Nephron (organoid): ENCODE measurements around the gene ANKRD13B.

ENCODE experiments used
- H3K27ac Mint-ChIP-seq, 3 experiments: 2 replicates each; pipeline ENCODE4 v1.8.0; 2020; ENCODE audit warnings: mixed read lengths in 3 of 3, mild to moderate bottlenecking in 2 of 3, moderate library complexity in 1 of 3
- H3K27me3 Mint-ChIP-seq: 2 replicates; pipeline ENCODE4 v1.8.0; 2021; ENCODE audit warnings: low read depth, mild to moderate bottlenecking, moderate library complexity, mixed read lengths
- H3K36me3 Mint-ChIP-seq: 2 replicates; pipeline ENCODE4 v1.8.0; 2020; ENCODE audit warnings: low read depth, mixed read lengths
- H3K4me1 Mint-ChIP-seq: 2 replicates; pipeline ENCODE4 v1.8.0; 2020; ENCODE audit warnings: mixed read lengths
- H3K4me3 Mint-ChIP-seq, 3 experiments: 2 replicates each; pipeline ENCODE4 v1.8.0; 2020; ENCODE audit warnings: mild to moderate bottlenecking in 3 of 3, mixed read lengths in 3 of 3, moderate library complexity in 2 of 3
- H3K9me3 Mint-ChIP-seq: 2 replicates; pipeline ENCODE4 v1.8.0; 2020; ENCODE audit warnings: mixed read lengths
- TF ChIP-seq, protein P1 (sequence below), 3 experiments: fragments of 200-600 bp; sonication (generic); IDR thresholded peaks; one replicate each; pipeline ENCODE4 v1.5.0; 2021; ENCODE audit warnings: antibody characterized with exemption in 3 of 3; ENCODE audit not compliant: unreplicated experiment in 3 of 3

Gene ANKRD13B

DNA sequence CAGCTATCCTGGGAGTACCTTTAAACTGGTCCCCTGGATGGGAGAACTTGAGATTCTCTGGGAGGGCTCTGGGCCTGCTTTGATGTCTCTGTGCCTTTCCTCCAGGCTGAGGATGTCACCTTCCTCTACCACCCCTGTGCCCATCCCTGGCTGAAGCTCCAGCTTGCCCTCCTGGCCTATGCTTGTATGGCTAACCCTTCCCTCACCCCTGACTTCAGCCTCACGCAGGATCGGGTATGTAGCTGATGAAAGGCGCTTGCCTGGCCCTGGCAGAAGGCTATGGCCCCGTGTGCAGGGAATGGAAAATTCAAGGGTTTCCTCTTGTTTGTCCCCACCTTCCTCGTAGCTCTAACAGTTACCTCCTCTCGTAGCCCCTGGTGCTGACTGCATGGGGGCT is 21.4 kb upstream of the ANKRD13B start:
- peak overlapping the region in 1 of 3 experiments; percentile 45 for H3K27ac Mint-ChIP-seq
- H3K4me1 Mint-ChIP-seq: peaks cover 29% of the 10 kb centered on the region
- TF ChIP-seq, protein P1, sequence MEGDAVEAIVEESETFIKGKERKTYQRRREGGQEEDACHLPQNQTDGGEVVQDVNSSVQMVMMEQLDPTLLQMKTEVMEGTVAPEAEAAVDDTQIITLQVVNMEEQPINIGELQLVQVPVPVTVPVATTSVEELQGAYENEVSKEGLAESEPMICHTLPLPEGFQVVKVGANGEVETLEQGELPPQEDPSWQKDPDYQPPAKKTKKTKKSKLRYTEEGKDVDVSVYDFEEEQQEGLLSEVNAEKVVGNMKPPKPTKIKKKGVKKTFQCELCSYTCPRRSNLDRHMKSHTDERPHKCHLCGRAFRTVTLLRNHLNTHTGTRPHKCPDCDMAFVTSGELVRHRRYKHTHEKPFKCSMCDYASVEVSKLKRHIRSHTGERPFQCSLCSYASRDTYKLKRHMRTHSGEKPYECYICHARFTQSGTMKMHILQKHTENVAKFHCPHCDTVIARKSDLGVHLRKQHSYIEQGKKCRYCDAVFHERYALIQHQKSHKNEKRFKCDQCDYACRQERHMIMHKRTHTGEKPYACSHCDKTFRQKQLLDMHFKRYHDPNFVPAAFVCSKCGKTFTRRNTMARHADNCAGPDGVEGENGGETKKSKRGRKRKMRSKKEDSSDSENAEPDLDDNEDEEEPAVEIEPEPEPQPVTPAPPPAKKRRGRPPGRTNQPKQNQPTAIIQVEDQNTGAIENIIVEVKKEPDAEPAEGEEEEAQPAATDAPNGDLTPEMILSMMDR (IDR thresholded peaks at IDR 0.05; ENCODE audit: unreplicated experiment in 3 of 3): no peak
- H3K36me3 Mint-ChIP-seq: peaks cover 11% of the 10 kb centered on the region
- no peaks in the 10 kb centered on the region for H3K9me3 Mint-ChIP-seq
- H3K4me3 Mint-ChIP-seq: peak overlapping the region; percentile 21 to 82 (median 81)
- peaks cover 22% of the 10 kb centered on the region for H3K27me3 Mint-ChIP-seq

DNA sequence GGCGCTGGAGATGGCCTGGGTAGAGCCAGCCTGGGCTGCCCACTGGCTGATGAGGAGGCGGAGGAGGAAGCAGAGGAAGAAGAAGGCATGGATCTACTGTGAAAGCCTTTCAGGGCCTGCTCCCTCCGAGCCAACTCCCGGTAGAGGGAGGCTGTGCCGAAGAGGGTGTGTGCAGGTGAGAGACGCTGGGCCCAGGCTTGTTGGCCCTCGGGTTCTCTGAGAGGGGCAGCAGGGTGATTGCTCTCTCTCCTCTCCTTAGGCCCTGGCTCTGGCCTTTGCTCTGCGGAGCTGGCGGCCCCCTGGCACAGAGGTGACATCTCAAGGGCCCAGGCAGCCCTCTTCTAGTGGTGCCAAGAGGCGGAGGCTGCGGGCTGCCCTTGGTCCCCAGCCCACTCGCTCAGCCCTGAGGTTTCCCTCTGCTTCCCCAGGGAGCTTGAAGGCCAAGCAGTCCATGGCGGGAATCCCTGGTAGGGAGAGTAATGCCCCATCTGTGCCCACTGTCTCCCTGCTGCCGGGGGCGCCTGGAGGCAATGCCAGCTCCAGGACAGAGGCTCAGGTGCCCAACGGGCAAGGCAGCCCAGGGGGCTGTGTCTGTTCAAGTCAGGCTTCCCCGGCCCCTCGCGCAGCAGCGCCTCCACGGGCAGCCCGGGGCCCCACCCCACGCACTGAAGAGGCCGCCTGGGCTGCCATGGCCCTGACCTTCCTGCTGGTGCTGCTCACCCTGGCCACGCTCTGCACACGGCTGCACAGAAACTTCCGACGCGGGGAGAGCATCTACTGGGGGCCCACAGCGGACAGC is 20.9 kb upstream of the ANKRD13B start:
- TF ChIP-seq, protein P1 (IDR thresholded peaks at IDR 0.05; ENCODE audit: unreplicated experiment in 3 of 3): no peak
- Mint-ChIP-seq H3K27ac (no peak overlapping the region), H3K9me3 (no peaks in the 10 kb centered on the region), H3K4me1 (peaks cover 29% of the 10 kb centered on the region), H3K36me3 (peaks cover 11% of the 10 kb centered on the region), H3K4me3 (peak overlapping the region in 2 of 3 experiments; percentile 31 to 49), H3K27me3 (peaks cover 22% of the 10 kb centered on the region)

DNA sequence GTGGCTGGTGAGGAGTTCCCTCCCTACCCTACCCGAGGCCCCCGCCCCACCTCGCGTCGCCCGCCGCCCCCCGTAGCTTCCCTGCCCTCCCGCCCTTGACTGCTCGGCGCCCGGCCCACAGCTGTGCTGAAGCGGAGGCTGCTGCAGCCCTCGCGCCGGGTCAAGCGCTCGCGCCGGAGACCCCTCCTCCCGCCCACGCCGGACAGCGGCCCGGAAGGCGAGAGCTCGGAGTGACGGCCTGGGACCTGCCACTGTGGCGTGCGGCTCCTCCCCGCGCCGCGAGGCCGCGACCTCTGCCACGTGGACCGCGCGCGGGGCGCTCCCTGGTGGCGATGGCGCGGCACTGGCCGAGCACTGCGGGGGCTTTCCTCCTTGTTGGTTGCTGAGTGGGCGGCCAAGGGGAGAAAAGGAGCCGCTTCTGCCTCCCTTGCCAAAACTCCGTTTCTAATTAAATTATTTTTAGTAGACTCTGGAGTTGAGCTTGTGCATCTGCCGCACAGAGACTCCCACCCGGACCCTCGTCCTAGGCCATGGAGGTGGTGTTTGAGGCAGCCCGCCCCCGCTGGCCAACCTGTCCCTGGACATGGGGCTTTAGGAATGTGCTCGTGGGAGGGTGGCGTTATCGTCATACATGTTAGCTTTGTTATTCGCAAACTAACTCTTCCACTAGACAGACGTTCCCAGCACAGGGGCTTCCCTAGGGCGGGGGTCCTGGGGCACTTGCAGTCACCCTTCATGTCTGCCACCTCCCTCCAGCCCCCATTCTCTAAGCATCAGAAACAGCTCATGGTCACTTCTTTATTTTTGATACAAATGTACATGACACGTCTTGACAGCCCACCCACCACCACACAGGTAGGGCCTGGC is 20.0 kb upstream of the ANKRD13B start:
- H3K4me1 Mint-ChIP-seq: peaks cover 29% of the 10 kb centered on the region
- peak overlapping the region; percentile 48 to 69 (median 64) for H3K4me3 Mint-ChIP-seq
- H3K9me3 Mint-ChIP-seq: no peaks in the 10 kb centered on the region
- H3K27me3 Mint-ChIP-seq: peaks cover 18% of the 10 kb centered on the region
- peak overlapping the region in 2 of 3 experiments; percentile 47 to 51 for H3K27ac Mint-ChIP-seq
- TF ChIP-seq, protein P1 (IDR thresholded peaks at IDR 0.05; ENCODE audit: unreplicated experiment in 3 of 3): peak; percentile 72 to 83 (median 76)
- peaks cover 16% of the 10 kb centered on the region for H3K36me3 Mint-ChIP-seq

DNA sequence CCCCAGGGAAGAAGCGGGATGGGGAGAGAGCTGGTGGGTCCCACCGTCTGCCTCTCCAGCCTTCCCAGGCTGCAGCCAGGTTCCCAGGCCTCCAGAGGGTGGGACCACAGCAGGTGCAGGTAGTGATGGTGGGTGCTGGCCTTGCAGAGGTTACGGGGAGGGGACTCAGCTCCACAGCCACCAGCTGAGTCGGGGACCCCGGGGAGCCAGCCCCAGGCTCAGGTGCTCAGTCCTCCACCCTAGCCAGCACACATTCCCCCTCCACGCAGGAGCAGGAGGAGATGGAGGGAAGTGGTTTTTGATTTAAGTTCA is 19.4 kb upstream of the ANKRD13B start:
- Mint-ChIP-seq H3K4me3 (peak overlapping the region in 2 of 3 experiments; percentile 48 to 64), H3K36me3 (peaks cover 18% of the 10 kb centered on the region), H3K27ac (peak overlapping the region in 1 of 3 experiments; percentile 47), H3K4me1 (peaks cover 28% of the 10 kb centered on the region), H3K27me3 (peaks cover 13% of the 10 kb centered on the region), H3K9me3 (no peaks in the 10 kb centered on the region)
- TF ChIP-seq, protein P1 (IDR thresholded peaks at IDR 0.05; ENCODE audit: unreplicated experiment in 3 of 3): no peak

DNA sequence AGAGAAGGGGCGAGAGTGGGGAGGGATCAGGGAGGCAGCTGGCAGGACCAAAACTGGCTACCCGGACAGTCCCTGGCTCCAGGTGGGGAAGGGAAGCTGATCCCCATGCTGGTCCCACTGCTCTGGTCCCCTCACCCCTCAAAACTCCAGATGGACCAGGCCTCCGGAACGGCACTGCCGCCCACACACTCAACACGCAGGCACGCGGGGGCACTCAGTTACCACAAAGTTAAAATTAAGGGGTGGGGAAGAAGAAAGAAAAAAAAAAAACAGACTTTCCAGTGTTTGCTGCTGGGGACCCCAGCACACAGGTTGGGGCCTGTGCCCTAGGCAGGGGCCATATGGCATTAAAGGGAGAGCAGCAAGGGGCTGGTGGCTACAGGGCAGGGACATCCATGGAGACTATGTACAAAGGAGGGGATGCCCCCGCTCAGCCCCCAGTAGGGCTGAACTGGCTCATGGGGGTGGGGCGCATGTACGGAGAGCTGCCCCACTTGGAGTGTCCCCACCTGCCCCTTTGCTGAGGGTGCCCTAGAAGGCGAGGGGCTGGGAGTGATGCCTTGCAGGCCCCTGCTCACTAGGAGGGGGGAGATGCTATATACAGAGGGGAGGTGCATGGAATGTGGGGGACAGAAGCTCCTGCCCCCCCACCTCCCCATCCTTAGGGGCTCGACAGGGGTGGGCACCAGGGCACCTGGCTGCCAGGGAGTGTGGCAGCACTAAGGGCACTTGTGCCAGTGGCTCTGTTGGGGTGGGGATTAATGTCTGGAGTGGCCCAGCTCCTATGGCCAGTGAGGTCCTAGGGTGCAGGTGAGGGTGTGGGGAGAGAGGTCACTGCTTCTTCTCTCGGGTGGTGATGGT is 18.8 kb upstream of the ANKRD13B start:
- Mint-ChIP-seq H3K4me3 (peak overlapping the region in 1 of 3 experiments; percentile 38), H3K27me3 (peaks cover 10% of the 10 kb centered on the region), H3K27ac (peak overlapping the region in 1 of 3 experiments; percentile 41), H3K4me1 (peaks cover 27% of the 10 kb centered on the region), H3K9me3 (no peaks in the 10 kb centered on the region), H3K36me3 (peaks cover 18% of the 10 kb centered on the region)
- TF ChIP-seq, protein P1 (IDR thresholded peaks at IDR 0.05; ENCODE audit: unreplicated experiment in 3 of 3): no peak
